ENCODE measurements around the gene IQCM.

Gene IQCM

GRCh38 chr4:149708513-149709130 is 107.0 kb downstream of the IQCM start:
- no peak for DNase-seq

- no peak for DNase-seq
Measured at GRCh38 chr4:149707862-149708261, 107.8 kb downstream of the IQCM start.

GRCh38 chr4:149706942-149707341 is 108.7 kb downstream of the IQCM start:
- no peak for DNase-seq

GRCh38 chr4:149702414-149703293 is 113.0 kb downstream of the IQCM start:
- no peak for DNase-seq

DNA sequence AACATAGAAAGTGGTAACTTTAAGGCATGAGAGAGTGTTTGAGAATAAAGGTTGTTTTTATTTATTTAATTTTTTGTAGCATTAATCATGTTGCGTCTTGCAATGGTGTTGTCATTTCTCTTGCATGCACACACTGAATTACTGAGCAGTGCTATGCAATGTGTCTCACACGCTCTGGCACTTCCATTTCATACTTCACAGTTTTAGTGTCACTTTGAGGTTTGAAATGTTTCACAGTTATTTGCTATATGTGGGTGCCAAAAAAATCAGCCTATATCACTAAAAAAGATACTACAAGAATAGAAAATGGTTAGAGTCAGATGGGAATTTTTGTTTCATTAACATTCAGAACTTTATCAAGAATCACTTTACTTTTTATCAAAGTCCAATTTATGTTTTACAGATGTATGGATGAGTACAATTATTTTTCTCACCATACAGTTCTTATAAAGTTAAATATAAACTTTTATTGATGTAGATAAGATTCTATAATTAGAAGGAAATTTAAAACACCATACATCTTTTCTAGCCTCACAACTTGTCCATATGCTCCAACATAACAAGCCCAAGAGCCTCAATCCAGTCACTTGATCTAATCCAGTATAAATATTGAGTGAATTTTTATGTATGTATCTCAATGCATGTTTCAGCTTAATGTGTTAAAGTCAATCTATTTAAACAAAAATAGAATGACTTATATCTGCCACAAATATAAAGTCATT is 114.0 kb downstream of the IQCM start:
- DNase-seq = no peak

- no peak for DNase-seq
Measured at GRCh38 chr4:149700272-149700671, 115.4 kb downstream of the IQCM start.

GRCh38 chr4:149699642-149700041 is 116.0 kb downstream of the IQCM start:
- DNase-seq = no peak

DNA sequence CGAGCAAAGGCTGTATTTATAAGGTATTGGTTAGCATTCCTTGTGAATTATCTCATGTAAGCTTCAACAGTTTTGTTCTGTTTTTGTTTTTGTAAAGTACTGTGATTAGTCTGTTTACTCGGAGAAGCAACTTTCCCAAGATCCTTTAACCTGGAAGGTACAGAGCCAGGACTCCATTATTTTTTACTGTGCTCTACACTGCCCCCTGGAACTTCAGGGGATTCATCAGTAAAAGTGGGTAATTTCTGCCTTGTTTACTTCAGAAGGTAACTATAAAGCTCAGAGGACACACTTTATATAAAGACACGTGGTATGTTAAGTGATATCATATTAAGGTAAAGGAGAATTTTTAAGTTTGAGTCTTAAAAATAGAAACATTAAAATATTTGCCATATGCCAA is 124.9 kb downstream of the IQCM start:
- no peak for DNase-seq

DNA sequence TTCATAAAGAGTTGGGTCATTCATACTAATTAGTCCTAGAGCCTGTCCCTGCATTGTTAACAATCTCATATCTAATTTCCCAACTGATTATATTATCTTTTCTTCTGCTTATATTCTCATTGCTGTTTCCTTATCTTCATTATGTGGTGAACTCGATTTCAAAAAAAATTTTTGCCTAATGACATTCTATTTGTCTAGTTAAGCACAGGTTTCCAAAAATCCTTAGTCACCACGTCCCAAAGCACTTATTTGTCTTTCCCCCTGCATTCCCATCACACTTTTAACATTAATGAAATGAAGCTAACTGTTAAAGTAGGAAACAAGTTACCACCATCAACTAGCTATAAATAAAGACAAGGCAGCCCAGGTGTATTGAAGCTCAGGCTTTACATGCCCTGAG is 131.1 kb downstream of the IQCM start:
- DNase-seq = no peak

- DNase-seq = no peak
Measured at GRCh38 chr4:149676076-149676475, 139.6 kb downstream of the IQCM start.

- no peak for DNase-seq
Measured at GRCh38 chr4:149645790-149646189, 169.9 kb downstream of the IQCM start.

GRCh38 chr4:149638073-149638472 is 177.6 kb downstream of the IQCM start:
- DNase-seq = no peak

- no peak for DNase-seq
Measured at GRCh38 chr4:149634368-149634767, 181.3 kb downstream of the IQCM start.

GRCh38 chr4:149631629-149632028 is 184.0 kb downstream of the IQCM start:
- DNase-seq = no peak

GRCh38 chr4:149630064-149630463 is 185.6 kb downstream of the IQCM start:
- DNase-seq = no peak

DNA sequence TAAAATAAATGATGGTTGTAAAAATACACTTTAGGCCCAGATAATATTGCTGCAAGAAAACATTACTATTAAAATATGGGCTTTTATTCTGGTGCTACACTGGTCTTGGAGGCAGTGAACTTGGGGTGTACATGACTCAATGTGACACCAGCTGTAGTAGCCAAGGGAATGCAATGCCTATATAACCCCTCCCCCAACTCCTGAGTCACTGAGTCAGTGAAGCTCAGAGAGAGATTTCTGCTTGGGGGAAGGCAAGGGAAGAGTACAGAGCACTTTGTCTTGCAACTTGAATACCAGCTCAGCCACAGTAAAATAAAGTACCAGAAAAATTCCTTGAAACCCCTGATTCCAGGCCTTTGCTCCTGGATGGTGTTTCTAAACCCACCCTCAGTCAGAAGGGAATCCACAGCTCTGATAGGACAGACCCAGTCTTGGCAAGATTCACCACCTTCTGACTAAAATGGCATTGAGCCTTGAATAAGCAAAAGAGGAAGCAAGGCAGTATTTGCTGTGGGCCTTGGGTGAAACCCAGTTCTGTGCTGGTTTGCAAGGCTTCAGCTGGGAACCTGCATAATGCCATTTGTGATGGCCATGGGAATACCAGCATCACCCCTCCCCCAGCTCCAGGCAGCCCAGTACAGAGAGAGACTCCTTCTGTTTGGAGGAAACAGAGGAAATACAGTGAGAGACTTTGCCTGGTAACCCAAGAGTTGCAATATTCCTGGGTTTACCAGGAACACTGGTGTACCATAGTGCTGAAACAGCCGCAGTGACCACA is 209.9 kb downstream of the IQCM start:
- DNase-seq = no peak

- no peak for DNase-seq
Measured at GRCh38 chr4:149604827-149605226, 210.8 kb downstream of the IQCM start.

DNA sequence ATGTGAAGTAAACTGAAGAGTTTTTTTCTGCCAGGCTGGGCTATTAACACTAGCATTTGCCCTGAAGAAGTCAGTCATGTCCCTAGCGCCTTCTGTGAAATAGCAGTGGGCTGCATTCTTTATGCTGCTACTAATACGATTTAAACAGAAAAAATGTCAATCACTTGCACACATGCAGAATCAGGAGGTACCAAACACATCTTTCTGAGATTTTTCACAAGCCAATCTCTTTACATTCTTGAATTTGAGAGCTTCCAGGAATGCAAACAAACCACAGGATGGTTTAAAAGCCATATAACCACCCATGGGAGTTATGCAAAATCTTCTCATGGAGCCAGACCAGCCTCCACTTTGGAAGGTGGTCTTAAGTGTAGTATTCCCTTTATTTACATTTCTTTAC is 220.1 kb downstream of the IQCM start:
- DNase-seq = no peak

DNA sequence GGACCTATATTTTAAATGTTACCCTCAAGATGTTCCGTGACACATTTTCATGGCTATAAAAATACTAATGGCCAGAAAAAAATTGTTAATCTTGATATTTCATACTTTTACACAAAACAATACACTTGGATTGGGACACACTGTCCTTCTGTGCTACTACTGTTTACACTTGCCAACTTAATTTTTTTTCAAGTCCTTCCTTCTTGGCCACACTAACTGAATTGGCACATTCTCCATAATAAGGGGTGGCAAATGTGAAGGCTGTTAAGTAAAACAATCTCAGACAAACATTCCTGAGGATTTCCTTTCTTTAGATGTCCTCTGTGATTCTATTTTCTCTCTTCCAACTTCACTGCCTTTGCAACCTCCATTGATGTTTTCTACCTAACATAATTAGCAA is 225.8 kb downstream of the IQCM start:
- DNase-seq = no peak

- DNase-seq = peak in 1 of 3 donors; percentile 1
Measured at GRCh38 chr4:149584722-149585121, 230.9 kb downstream of the IQCM start.

DNA sequence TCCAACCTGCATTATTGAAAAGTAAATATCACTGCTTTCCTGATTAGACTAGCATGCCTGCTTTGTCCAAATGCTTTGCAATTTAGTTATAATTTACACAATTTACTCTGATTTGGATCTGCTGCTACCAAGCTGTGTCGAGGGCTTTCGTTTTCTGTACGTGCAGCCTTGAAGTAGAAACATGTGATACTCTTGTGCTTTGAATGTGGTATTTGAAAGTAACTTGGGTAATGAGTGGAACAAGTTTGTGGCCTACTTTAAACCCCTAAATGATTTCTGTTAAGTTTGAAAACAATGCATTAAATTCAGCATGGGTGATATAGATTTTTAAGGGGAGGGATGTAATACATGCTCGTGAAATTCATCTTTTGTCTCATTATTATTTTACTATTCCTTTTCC is 240.7 kb downstream of the IQCM start:
- DNase-seq = no peak

GRCh38 chr4:149572716-149573115 is 242.9 kb downstream of the IQCM start:
- DNase-seq = no peak

DNA sequence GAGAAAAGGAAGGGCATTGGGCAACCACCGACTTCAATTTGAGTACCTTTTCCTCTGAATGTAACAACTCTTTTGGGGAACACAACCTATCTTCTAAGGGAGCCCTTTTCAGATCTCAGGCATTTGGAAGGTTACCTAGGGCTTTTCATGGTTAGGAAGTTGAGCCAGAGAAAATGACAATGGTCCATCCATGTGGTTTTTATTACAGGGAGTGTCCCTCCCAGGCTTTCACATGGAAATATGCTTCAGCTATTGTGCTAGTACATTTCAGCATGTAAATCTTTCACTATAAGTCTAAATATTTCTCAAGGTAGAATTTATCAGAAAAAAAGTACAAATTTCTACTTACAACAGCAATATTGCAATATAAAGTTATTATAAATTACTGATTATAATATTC is 259.8 kb downstream of the IQCM start:
- no peak for DNase-seq

Measured in suppressor macrophage treated with lipopolysaccharide for 1 hour (primary cell).